Keratinocyte (primary cell): Measurements from ENCODE around the gene ETV3L. TPM values are rescaled to one million over a fixed set of nuclear protein-coding genes. Genes with fewer than 3 reads are reported as not detected.
A peak's percentile ranks its signal among the peaks of the same experiment; 100 is the strongest.

ENCODE experiments used
- DNase-seq: peaks from one replicate; pipeline ENCODE4 v3.0.0-alpha.2; 2011; ENCODE audit warnings: low read depth, missing footprints, low spot score
- FAIRE-seq: peaks from 2 replicates; lab custom pipeline; 2011; peaks lifted over from hg19 to GRCh38; lab: Jason Lieb, UNC
- H2AFZ ChIP-seq: 2 replicates; pipeline ENCODE4 v1.6.0; 2012; ENCODE audit warnings: low read length, control low read depth, inconsistent platforms; ENCODE audit not compliant: control insufficient read depth
- H3K27ac ChIP-seq: 2 replicates; pipeline ENCODE4 v1.5.1; 2011; ENCODE audit warnings: low read length; ENCODE audit not compliant: control insufficient read depth, insufficient read depth
- H3K27me3 ChIP-seq: 3 replicates; pipeline ENCODE4 v1.6.0; 2011; ENCODE audit warnings: low read length; ENCODE audit not compliant: control insufficient read depth, insufficient read depth; ENCODE audit errors: extremely low read depth
- H3K36me3 ChIP-seq, 2 experiments: 2 replicates in 1 of 2; 3 replicates in 1 of 2; pipeline ENCODE4 v1.5.1; 2011; ENCODE audit warnings: low read length in 2 of 2, mild to moderate bottlenecking in 1 of 2; ENCODE audit not compliant: control insufficient read depth in 2 of 2, insufficient read depth in 2 of 2; ENCODE audit errors: extremely low read depth in 1 of 2
- H3K4me1 ChIP-seq: 3 replicates; pipeline ENCODE4 v1.5.1; 2011; ENCODE audit warnings: low read length; ENCODE audit not compliant: control insufficient read depth, insufficient read depth; ENCODE audit errors: extremely low read depth
- H3K4me2 ChIP-seq: 3 replicates; pipeline ENCODE4 v1.6.0; 2011; ENCODE audit warnings: low read depth, low read length; ENCODE audit not compliant: control insufficient read depth, insufficient read depth; ENCODE audit errors: extremely low read depth
- H3K4me3 ChIP-seq, 3 experiments: fragments of 200-600 bp in 1 of 3; sonication (generic) in 1 of 3; 2 replicates in 2 of 3; 3 replicates in 1 of 3; pipeline ENCODE4 v1.5.1; 2011 to 2016; ENCODE audit warnings: low read length in 3 of 3, mild to moderate bottlenecking in 3 of 3, control low read depth in 2 of 3, inconsistent platforms in 1 of 3, low read depth in 1 of 3, mixed read lengths in 1 of 3, mixed run types in 1 of 3, moderate library complexity in 1 of 3; ENCODE audit not compliant: control insufficient read depth in 2 of 3, insufficient read depth in 2 of 3; ENCODE audit errors: extremely low read depth in 1 of 3
- H3K79me2 ChIP-seq: 2 replicates; pipeline ENCODE4 v1.6.0; 2012; ENCODE audit warnings: low read length; ENCODE audit not compliant: control insufficient read depth, insufficient read depth
- H3K9ac ChIP-seq: 3 replicates; pipeline ENCODE4 v1.6.0; 2011; ENCODE audit warnings: low read length; ENCODE audit not compliant: control insufficient read depth, insufficient read depth; ENCODE audit errors: extremely low read depth
- H3K9me1 ChIP-seq: 3 replicates; pipeline ENCODE4 v1.6.0; 2011; ENCODE audit warnings: low read length; ENCODE audit not compliant: control insufficient read depth, insufficient read depth; ENCODE audit errors: extremely low read depth
- H3K9me3 ChIP-seq: 2 replicates; pipeline ENCODE4 v1.5.1; 2012; ENCODE audit warnings: low read depth, low read length; ENCODE audit not compliant: control insufficient read depth
- H4K20me1 ChIP-seq: 3 replicates; pipeline ENCODE4 v1.6.0; 2011; ENCODE audit warnings: low read length; ENCODE audit not compliant: control insufficient read depth, insufficient read depth; ENCODE audit errors: extremely low read depth
- CTCF ChIP-seq, 3 experiments: IDR thresholded peaks in 1 of 3; conservative IDR thresholded peaks in 1 of 3; optimal IDR thresholded peaks in 1 of 3; 2 replicates in 2 of 3; 3 replicates in 1 of 3; pipeline versions ENCODE3 to v1.5.1; 2011; ENCODE audit warnings: low read length in 3 of 3, mild to moderate bottlenecking in 3 of 3, moderate library complexity in 2 of 3, control low read depth in 1 of 3, inconsistent platforms in 1 of 3; ENCODE audit not compliant: insufficient read depth in 2 of 3; ENCODE audit errors: extremely low read depth in 1 of 3
- EZH2 ChIP-seq: IDR thresholded peaks from one replicate; pipeline ENCODE4 v1.6.1; 2012; ENCODE audit warnings: inconsistent platforms, mild to moderate bottlenecking, low read length, moderate library complexity
- dilution Hi-C: fragments of 300-500 bp; cut with MboI; formaldehyde crosslinking; loops from one replicate; pipeline ENCODE4 v1.7.0; 2020; ENCODE audit warnings: low sequenced_read_pairs; ENCODE audit not compliant: extremely low pct_ligation_motif_present
- polyA plus RNA-seq, 5 experiments: library from polyadenylated mRNA; depleted of rRNA in 3 of 5; stranded (reverse) in 3 of 5; stranded (forward) in 1 of 5; unstranded in 1 of 5; fragments of >200 nt; gene quantifications; 1 replicate in 1 of 5; 2 replicates in 3 of 5; 3 replicates in 1 of 5; pipeline versions ENCODE4 v1.2.1 to v1.2.3, GENCODE V29; 2011 to 2012; ENCODE audit warnings: missing spikeins in 2 of 5, low read depth in 1 of 5, low replicate concordance in 1 of 5

ETV3L gene
- polyA plus RNA-seq, 1 donor (not counting 4 experiments of a cell fraction or from before 2014, with no cell fraction given), result not detected

GRCh38 chr1:157042846-157043245 is 56.8 kb downstream of the ETV3L start:
- H3K4me3 ChIP-seq, result no peak overlapping the region

More at GRCh38 chr1:157042846-157043245, 56.8 kb downstream of the ETV3L start:
- H3K4me1 ChIP-seq, result peaks cover 21% of the 10 kb centered on the region
- no peak overlapping the region for H3K9ac ChIP-seq
- no peaks in the 10 kb centered on the region for H3K27me3 ChIP-seq
- H3K4me2 ChIP-seq, result peak overlapping the region; percentile 97
- no peaks in the 10 kb centered on the region for H4K20me1 ChIP-seq
- peaks cover 0 to 2% of the 10 kb centered on the region in 2 experiments for H3K36me3 ChIP-seq
- dilution Hi-C loops, result no loop called here
- H3K79me2 ChIP-seq, result peaks cover 28% of the 10 kb centered on the region
- TF ChIP-seq CTCF (optimal IDR thresholded peaks at IDR 0.05 in 1 of 3, IDR thresholded peaks at IDR 0.05 in 1 of 3, conservative IDR thresholded peaks at IDR 0.05 in 1 of 3; ENCODE audit: extremely low read depth in 1 of 3, insufficient read depth in 2 of 3, low read length in 3 of 3), result no peak
- TF ChIP-seq EZH2, result no peak
- H3K9me3 ChIP-seq, result no peaks in the 10 kb centered on the region
- FAIRE-seq (no peak), DNase-seq (no peak)
- H3K27ac ChIP-seq, result no peak overlapping the region
- no peak overlapping the region for H2AFZ ChIP-seq
- H3K9me1 ChIP-seq, result peaks cover 5% of the 10 kb centered on the region

Other genes starting within 250 kb of the ETV3L start
- not detected in 3 replicates for gene INSRR, start 240.7 kb downstream of the ETV3L start, polyA plus RNA-seq
- 0.03 to 0.06 TPM (median 0.05 TPM) in 3 replicates for gene NTRK1, start 238.9 kb downstream of the ETV3L start, polyA plus RNA-seq
- 4.0 to 4.8 TPM (median 4.2 TPM) in 3 replicates for gene PEAR1, start 206.1 kb downstream of the ETV3L start, polyA plus RNA-seq
- gene LRRC71, start 179.2 kb downstream of the ETV3L start, polyA plus RNA-seq, result not detected in 3 replicates
- gene ARHGEF11, start 54.1 kb downstream of the ETV3L start, polyA plus RNA-seq, result 7.8 to 13.0 TPM (median 8.0 TPM) in 3 replicates
- 16.7 to 22.3 TPM (median 21.2 TPM) in 3 replicates for gene ETV3, start 38.6 kb upstream of the ETV3L start, polyA plus RNA-seq